ENCODE measurements around the gene CEP164.

- TF ChIP-seq, protein P1, sequence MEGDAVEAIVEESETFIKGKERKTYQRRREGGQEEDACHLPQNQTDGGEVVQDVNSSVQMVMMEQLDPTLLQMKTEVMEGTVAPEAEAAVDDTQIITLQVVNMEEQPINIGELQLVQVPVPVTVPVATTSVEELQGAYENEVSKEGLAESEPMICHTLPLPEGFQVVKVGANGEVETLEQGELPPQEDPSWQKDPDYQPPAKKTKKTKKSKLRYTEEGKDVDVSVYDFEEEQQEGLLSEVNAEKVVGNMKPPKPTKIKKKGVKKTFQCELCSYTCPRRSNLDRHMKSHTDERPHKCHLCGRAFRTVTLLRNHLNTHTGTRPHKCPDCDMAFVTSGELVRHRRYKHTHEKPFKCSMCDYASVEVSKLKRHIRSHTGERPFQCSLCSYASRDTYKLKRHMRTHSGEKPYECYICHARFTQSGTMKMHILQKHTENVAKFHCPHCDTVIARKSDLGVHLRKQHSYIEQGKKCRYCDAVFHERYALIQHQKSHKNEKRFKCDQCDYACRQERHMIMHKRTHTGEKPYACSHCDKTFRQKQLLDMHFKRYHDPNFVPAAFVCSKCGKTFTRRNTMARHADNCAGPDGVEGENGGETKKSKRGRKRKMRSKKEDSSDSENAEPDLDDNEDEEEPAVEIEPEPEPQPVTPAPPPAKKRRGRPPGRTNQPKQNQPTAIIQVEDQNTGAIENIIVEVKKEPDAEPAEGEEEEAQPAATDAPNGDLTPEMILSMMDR (IDR thresholded peaks at IDR 0.05): no peak
- TF ChIP-seq POLR2A (IDR thresholded peaks at IDR 0.05): no peak
Observed at GRCh38 chr11:117459979-117460300, 132.3 kb downstream of the CEP164 start.
